Chondrocyte (in vitro differentiated cells): ENCODE data around the gene CLDN20. TPM values are rescaled to one million over a fixed set of nuclear protein-coding genes. Genes with fewer than 3 reads are reported as not detected.

Experiments
- DNase-seq: peaks from one replicate; pipeline ENCODE4 v3.0.0; 2021; ENCODE audit warnings: mixed read lengths, low spot score
- H3K27ac Mint-ChIP-seq: one replicate; pipeline ENCODE4 v1.8.0; 2021; ENCODE audit warnings: mild to moderate bottlenecking, moderate library complexity, mixed read lengths; ENCODE audit not compliant: unreplicated experiment
- H3K27me3 Mint-ChIP-seq: 2 replicates; pipeline ENCODE4 v1.8.0; 2021; ENCODE audit warnings: low read depth, mixed read lengths
- H3K36me3 Mint-ChIP-seq: 2 replicates; pipeline ENCODE4 v1.8.0; 2021; ENCODE audit warnings: low read depth, mixed read lengths
- H3K4me1 Mint-ChIP-seq: 2 replicates; pipeline ENCODE4 v1.8.0; 2021; ENCODE audit warnings: low read depth, mild to moderate bottlenecking, mixed read lengths
- H3K4me3 Mint-ChIP-seq: one replicate; pipeline ENCODE4 v1.8.0; 2021; ENCODE audit warnings: mild to moderate bottlenecking, moderate library complexity, mixed read lengths; ENCODE audit not compliant: unreplicated experiment
- H3K9me3 Mint-ChIP-seq: 2 replicates; pipeline ENCODE4 v1.8.0; 2021; ENCODE audit warnings: low read depth, mixed read lengths
- total RNA-seq: library from RNA; stranded (reverse); gene quantifications from 3 replicates; pipeline ENCODE4 v1.2.1, GENCODE V29; 2021
- TF ChIP-seq, protein P1 (sequence below): fragments of 200-600 bp; sonication (generic); IDR thresholded peaks from 2 replicates; pipeline ENCODE4 v1.5.0; 2021; ENCODE audit warnings: antibody characterized with exemption, mild to moderate bottlenecking, moderate library complexity

The CLDN20 gene
- total RNA-seq, 1 donor from 2014 or later, result not detected

DNA sequence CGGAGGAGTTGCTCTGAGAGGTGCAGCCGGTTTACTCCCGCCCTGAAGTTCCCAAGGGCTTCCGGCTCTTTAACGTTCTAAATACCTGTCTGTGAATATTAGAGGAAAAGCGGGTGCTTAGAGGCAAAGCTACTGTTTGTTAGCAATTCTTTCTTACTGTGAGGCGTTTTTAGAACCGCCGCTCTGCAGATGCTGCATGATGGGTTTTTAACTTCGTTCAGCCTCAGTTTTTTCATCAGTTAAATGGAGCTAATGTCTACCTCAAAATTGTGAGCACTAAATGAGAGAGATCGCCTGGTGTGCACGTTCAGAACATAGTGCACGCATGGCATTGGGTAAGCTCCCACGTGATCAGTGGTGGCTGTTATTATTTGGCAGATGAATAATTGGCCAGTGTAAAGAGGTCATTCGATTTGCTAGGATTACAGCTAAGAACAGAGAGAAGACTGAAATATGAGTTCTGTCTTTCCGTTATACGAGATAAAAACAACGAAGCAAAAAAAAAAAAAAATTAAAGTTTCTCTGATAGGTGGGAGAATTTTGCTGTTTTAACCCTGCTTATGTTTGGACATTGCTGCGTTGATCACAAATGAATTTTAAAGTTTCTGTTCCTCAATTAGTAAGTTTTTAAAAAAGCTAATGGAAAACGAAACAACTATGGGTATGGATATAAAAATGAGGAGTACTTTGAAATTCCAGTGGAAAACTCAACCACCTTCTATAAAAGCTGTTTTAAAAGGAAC is 51.1 kb downstream of the CLDN20 start:
- no peak for DNase-seq
- Mint-ChIP-seq H3K27ac (peak overlapping the region; percentile 92), H3K36me3 (peaks cover 3% of the 10 kb centered on the region), H3K27me3 (no peaks in the 10 kb centered on the region), H3K9me3 (peaks cover 4% of the 10 kb centered on the region), H3K4me1 (peaks cover 23% of the 10 kb centered on the region), H3K4me3 (peak overlapping the region; percentile 96)
- TF ChIP-seq, protein P1, sequence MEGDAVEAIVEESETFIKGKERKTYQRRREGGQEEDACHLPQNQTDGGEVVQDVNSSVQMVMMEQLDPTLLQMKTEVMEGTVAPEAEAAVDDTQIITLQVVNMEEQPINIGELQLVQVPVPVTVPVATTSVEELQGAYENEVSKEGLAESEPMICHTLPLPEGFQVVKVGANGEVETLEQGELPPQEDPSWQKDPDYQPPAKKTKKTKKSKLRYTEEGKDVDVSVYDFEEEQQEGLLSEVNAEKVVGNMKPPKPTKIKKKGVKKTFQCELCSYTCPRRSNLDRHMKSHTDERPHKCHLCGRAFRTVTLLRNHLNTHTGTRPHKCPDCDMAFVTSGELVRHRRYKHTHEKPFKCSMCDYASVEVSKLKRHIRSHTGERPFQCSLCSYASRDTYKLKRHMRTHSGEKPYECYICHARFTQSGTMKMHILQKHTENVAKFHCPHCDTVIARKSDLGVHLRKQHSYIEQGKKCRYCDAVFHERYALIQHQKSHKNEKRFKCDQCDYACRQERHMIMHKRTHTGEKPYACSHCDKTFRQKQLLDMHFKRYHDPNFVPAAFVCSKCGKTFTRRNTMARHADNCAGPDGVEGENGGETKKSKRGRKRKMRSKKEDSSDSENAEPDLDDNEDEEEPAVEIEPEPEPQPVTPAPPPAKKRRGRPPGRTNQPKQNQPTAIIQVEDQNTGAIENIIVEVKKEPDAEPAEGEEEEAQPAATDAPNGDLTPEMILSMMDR, result no peak

DNA sequence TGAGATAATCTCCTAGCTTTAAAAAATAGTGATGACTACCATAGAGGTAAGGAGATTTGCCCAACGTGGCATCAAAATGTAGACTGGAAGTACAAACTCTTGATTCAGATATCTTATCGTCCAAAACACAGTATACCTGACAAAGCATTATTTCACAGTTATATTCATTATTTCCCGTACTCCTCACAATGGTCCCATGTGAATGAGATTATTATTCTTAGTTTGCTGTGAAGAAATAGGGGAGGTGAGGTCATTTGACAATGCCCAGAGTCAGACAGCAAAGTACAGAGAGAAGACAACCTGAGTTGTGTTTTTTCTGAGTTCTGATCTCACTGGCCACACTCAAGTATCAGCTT is 51.7 kb downstream of the CLDN20 start:
- peaks cover 23% of the 10 kb centered on the region for H3K4me1 Mint-ChIP-seq
- peaks cover 4% of the 10 kb centered on the region for H3K9me3 Mint-ChIP-seq
- no peaks in the 10 kb centered on the region for H3K36me3 Mint-ChIP-seq
- H3K4me3 Mint-ChIP-seq, result peak overlapping the region; percentile 96
- TF ChIP-seq, protein P1, result no peak
- H3K27me3 Mint-ChIP-seq, result no peaks in the 10 kb centered on the region
- peak overlapping the region; percentile 92 for H3K27ac Mint-ChIP-seq
- DNase-seq, result no peak

DNA sequence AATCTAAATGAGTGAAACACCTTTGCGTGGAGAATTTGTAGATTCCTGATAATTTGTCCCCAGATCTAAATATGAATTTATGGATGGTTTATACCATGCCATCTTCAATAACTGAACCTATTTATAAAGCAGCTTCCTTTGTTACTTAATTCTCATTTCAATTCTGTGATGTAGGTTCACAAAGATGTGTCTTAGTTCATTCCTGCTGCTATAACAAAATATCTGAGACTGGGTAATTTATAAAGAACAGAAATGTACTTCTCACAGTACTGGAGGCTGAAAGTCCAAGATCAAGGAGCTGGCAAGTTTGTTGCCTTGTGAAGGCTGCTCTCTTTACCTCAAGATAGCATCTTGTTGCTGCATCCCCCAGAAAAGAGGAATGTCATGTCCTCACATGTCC is 52.6 kb downstream of the CLDN20 start:
- Mint-ChIP-seq H3K36me3 (no peaks in the 10 kb centered on the region), H3K27ac (no peak overlapping the region), H3K9me3 (peaks cover 4% of the 10 kb centered on the region), H3K4me1 (peaks cover 23% of the 10 kb centered on the region), H3K4me3 (no peak overlapping the region), H3K27me3 (no peaks in the 10 kb centered on the region)
- DNase-seq, result no peak
- TF ChIP-seq, protein P1, result no peak

DNA sequence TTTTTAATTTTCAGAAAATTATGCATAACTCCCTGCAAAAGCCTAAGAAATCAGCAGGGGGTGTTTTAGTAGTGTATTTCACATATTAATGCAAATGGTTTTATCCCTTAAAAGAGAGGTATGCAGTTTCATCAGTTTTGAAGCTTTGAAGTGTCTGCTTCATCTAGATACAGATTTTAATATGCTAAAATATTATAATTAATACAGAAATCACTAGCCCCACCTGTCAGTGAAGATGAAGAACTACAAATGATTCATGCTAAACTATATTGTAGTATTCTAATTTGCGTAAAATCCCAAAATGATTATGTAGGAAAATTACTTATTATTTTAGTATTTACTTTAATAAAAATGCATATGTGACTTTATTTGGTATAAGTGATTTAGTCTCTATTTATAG is 53.4 kb downstream of the CLDN20 start:
- Mint-ChIP-seq H3K4me1 (peaks cover 23% of the 10 kb centered on the region), H3K4me3 (no peak overlapping the region), H3K27ac (no peak overlapping the region), H3K36me3 (no peaks in the 10 kb centered on the region), H3K27me3 (no peaks in the 10 kb centered on the region), H3K9me3 (peaks cover 4% of the 10 kb centered on the region)
- TF ChIP-seq, protein P1, result peak; percentile 76
- no peak for DNase-seq

DNA sequence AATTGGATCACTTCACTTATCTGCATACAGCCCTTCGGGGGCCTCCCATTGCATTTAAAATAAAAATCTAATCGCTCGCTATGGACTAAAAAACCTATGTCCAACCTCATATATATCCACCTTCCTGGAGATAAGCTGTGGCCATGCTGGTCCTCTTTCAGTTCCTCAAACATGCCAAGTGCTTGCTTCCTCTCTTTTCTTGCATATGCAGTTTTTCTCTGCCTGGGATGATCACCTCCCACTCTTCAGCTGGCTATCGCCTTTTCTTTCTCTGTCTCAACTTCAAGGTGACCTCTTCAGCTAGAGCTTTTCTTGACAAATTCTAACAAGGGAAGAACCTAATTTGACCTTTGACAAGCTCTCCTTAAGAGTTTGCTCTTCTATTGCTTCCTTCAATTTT is 56.1 kb downstream of the CLDN20 start:
- Mint-ChIP-seq H3K27ac (no peak overlapping the region), H3K36me3 (no peaks in the 10 kb centered on the region), H3K9me3 (peaks cover 4% of the 10 kb centered on the region), H3K27me3 (no peaks in the 10 kb centered on the region), H3K4me1 (peaks cover 7% of the 10 kb centered on the region), H3K4me3 (no peak overlapping the region)
- TF ChIP-seq, protein P1, result no peak
- no peak for DNase-seq
